ENCODE measurements around the gene ETV5. TPM values are rescaled to one million over a fixed set of nuclear protein-coding genes. Genes with fewer than 3 reads are reported as not detected.

ETV5 gene
- total and polyA plus RNA-seq, 10 of the 15 experiments (the other 5 are each of a cell fraction or from before 2014, with no cell fraction given) = 5.0 to 18.4 (median 7.4) TPM

- no peak overlapping the region for H2AFZ ChIP-seq (ENCODE audit: control insufficient read depth, low read depth, low read length)
- BruUV-seq (replicated peaks) = no TSS peak
- no peaks in the 10 kb centered on the region for H3K79me2 ChIP-seq (ENCODE audit: control insufficient read depth, insufficient read depth, low read length)
- ChIA-PET CTCF (interaction anchor here (0.6 to 1.1 kb wide), 3 partner anchors 108 to 139 kb away, joined by 3 to 4 read pairs (median 4); no protein-coding TSS in a partner anchor), POLR2A (interaction anchor here (0.7 to 1.2 kb wide), 2 partner anchors 15 to 419 kb away, joined by 4 to 9 read pairs; no protein-coding TSS in a partner anchor), RAD21 (ENCODE audit: unreplicated experiment) (no interaction called here), SMC1A (ENCODE audit: uncharacterized antibody, unreplicated experiment) (interaction anchor here (0.6 to 2.4 kb wide), 2 partner anchors 11 to 703 kb away, joined by 3 to 6 read pairs; no protein-coding TSS in a partner anchor)
- ATAC-seq (no peak), DNase-seq (ENCODE audit: low read depth, low spot score) (no peak), FAIRE-seq (no peak)
- H3K4me3 ChIP-seq = no peak overlapping the region
- no peaks in the 10 kb centered on the region for H3K9me3 ChIP-seq (replicated peaks; ENCODE audit: control insufficient read depth, insufficient read depth, low read length)
- H3K36me3 ChIP-seq (ENCODE audit: control insufficient read depth in 2 of 2, insufficient read depth in 2 of 2, low read length in 1 of 2) = no peaks in the 10 kb centered on the region
- no peak for TF ChIP-seq BCL3 (IDR thresholded peaks at IDR 0.05; ENCODE audit: borderline replicate concordance, insufficient read depth, low read depth, low read length, poor library complexity, severe bottlenecking)
- TF ChIP-seq ZBTB4 (CRISPR knock-in tag; IDR thresholded peaks at IDR 0.05) = no peak
- no peak for TF ChIP-seq NFIC (IDR thresholded peaks at IDR 0.05; ENCODE audit: low read depth, low read length)
- TF ChIP-seq SREBF1 (IDR thresholded peaks at IDR 0.05; ENCODE audit: low read length) = no peak
- TF ChIP-seq CBFB (IDR thresholded peaks at IDR 0.05; ENCODE audit: low read depth) = no peak
- no peak for TF ChIP-seq DPF2 (IDR thresholded peaks at IDR 0.05)
- TF ChIP-seq TCF12 (IDR thresholded peaks at IDR 0.05; ENCODE audit: low read depth, low read length) = no peak
- no peak for TF ChIP-seq SUZ12 (IDR thresholded peaks at IDR 0.05; ENCODE audit: unreplicated experiment)
- no peak for TF ChIP-seq ZBTB33 (IDR thresholded peaks at IDR 0.05)
- no peak for TF ChIP-seq SIN3A (IDR thresholded peaks at IDR 0.05; ENCODE audit: low read depth, low read length)
- no peak for TF ChIP-seq NBN (IDR thresholded peaks at IDR 0.05)
- no peak for TF ChIP-seq EED (IDR thresholded peaks at IDR 0.05; ENCODE audit: low read depth)
- WGBS (ENCODE audit: insufficient coverage, insufficient replicate concordance, low lambda C conversion rate, missing lambda C conversion rate) = 48% methylated on average over 4 of the region's 4 CpGs
- no peak overlapping the region for H3K9ac ChIP-seq (ENCODE audit: control insufficient read depth, insufficient read depth, low read length)
- peaks cover 0 to 3% of the 10 kb centered on the region in 2 experiments; a peak in 2 of 4 replicates for H3K27me3 ChIP-seq (replicated peaks in 1 of 2; ENCODE audit: control insufficient read depth in 2 of 2, insufficient read depth in 2 of 2, low read length in 1 of 2)
- H3K27ac ChIP-seq (ENCODE audit: control insufficient read depth, insufficient read depth) = no peak overlapping the region
- H3K4me1 ChIP-seq (ENCODE audit: control insufficient read depth, insufficient read depth, low read length) = peaks cover 5% of the 10 kb centered on the region; the same call in 1 of the 2 replicates
- intact Hi-C loops (cut with micrococcal nuclease; ENCODE audit: unreplicated experiment) (loop anchor here (10.0 kb wide), 1 partner anchor 432 kb away; no protein-coding TSS in a partner anchor), in situ Hi-C loops (cut with MboI) (no loop called here)
- H3K4me2 ChIP-seq (ENCODE audit: control insufficient read depth, insufficient read depth) = no peak overlapping the region
- no peaks in the 10 kb centered on the region; the same call in 1 of the 2 replicates for H4K20me1 ChIP-seq (ENCODE audit: control insufficient read depth, insufficient read depth)
Observed at GRCh38 chr3:186102687-186103086, 6.2 kb downstream of the ETV5 start.

Data from GM12878 (cell line).